Measurements from ENCODE around the gene JAKMIP1.

JAKMIP1 gene

GRCh38 chr4:5980436-5981155 is 219.8 kb downstream of the JAKMIP1 start:
- DNase-seq, result no peak

- DNase-seq, result no peak
These were observed 220.4 kb downstream of the JAKMIP1 start for GRCh38 chr4:5979981-5980380.

DNA sequence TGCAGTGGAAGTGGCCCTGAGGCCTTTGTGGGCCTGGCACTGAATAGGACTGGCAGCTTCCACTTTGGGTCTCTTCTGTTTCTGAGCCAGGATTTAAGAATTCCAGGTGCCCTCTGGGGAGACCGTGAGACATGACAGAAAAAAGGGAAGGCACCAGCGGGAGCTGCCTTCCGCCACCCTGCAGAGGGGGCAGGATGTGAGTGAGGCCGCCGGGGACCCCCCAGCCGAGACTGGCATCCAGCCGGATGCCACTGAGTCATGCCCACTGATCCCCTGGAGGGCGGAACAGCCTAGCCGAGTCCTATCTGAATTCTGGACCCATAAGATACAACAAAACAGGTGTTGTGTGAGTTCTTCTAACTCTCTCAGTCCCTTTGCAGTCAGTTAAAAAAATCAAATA is 223.4 kb downstream of the JAKMIP1 start:
- no peak for DNase-seq

DNA sequence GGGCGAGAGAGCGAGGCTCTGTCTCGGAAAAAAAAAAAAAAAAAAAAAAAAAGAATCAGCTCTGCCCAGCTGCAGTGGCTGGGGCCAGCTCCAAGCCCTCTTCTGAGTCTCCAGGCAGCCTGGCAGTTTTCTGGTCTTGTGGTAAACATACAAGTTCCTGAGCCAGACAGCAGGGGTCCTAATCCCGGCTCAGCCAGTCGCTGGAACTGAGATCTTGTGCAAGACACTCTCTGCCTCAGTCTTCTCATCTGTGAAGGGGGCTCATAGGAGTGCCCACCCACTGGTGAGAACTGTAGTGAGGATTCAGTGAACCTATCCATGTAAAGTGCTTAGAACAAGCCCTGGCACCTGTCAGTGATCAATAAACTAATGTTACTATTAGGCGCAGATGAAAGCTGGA is 223.9 kb downstream of the JAKMIP1 start:
- DNase-seq, result no peak
